Thyroid gland (tissue), 4 donors: ENCODE results near the gene CD300A.

Experiments
- CTCF ChIP-seq, 6 experiments: fragments of 200-600 bp in 3 of 6; fragments of 450-650 bp in 3 of 6; sonication (generic) in 3 of 6; IDR thresholded peaks; one replicate each; pipeline ENCODE4 v1.5.1; 2016 to 2019; ENCODE audit warnings: antibody characterized with exemption in 6 of 6, mild to moderate bottlenecking in 2 of 6, inconsistent platforms in 1 of 6, moderate library complexity in 1 of 6
- POLR2A ChIP-seq, 2 donors: fragments of 450-650 bp; IDR thresholded peaks; one replicate each; pipeline ENCODE4 v1.6.1; 2017; ENCODE audit warnings: antibody characterized with exemption in 2 of 2, mild to moderate bottlenecking in 2 of 2, moderate library complexity in 1 of 2

- TF ChIP-seq CTCF (IDR thresholded peaks at IDR 0.05) (no peak), POLR2A (IDR thresholded peaks at IDR 0.05) (no peak)
Observed at GRCh38 chr17:74478420-74479100, 12.1 kb downstream of the CD300A start.
